HUES64 (cell line): ENCODE measurements around the gene ATP6V1G2.
A peak's percentile ranks its signal among the peaks of the same experiment; 100 is the strongest.

Experiments
- H3K27ac ChIP-seq: 2 replicates; pipeline ENCODE4 v1.7.0; 2013; ENCODE audit warnings: low read depth, low read length, inconsistent platforms
- H3K27me3 ChIP-seq: 2 replicates; pipeline ENCODE4 v1.6.1; 2013; ENCODE audit warnings: mild to moderate bottlenecking, low read length; ENCODE audit not compliant: insufficient read depth
- H3K36me3 ChIP-seq: 2 replicates; pipeline ENCODE4 v1.6.1; 2013; ENCODE audit warnings: mild to moderate bottlenecking, low read length; ENCODE audit not compliant: insufficient read depth
- H3K4me1 ChIP-seq: 2 replicates; pipeline ENCODE4 v1.6.1; 2013; ENCODE audit warnings: mild to moderate bottlenecking, low read length, moderate library complexity; ENCODE audit not compliant: insufficient read depth
- H3K4me3 ChIP-seq: 2 replicates; pipeline ENCODE4 v1.5.1; 2013; ENCODE audit warnings: mild to moderate bottlenecking, low read length, moderate library complexity
- H3K9ac ChIP-seq: 2 replicates; pipeline ENCODE4 v1.6.1; 2013; ENCODE audit warnings: mild to moderate bottlenecking, low read depth, low read length
- H3K9me3 ChIP-seq: 2 replicates; pipeline ENCODE4 v1.6.1; 2013; ENCODE audit warnings: low read depth, low read length; ENCODE audit not compliant: insufficient read depth
- WGBS: fragments of 150-250, 120-280 bp; methylation state at CpG from one replicate; pipeline ENCODE4 v1.1.7; 2013; ENCODE audit warnings: missing lambda C conversion rate; 5-methylcytosine and 5-hydroxymethylcytosine counted together

The ATP6V1G2 gene

GRCh38 chr6:31575335-31575901 is 29.0 kb upstream of the ATP6V1G2 start, which contains the start of gene TNF:
TSS of gene TNF (plus strand) at chr6:31575565. CDS start at chr6:31575742, 177 bp downstream.
- H3K27ac ChIP-seq: no peak within 1 kb of the TSS
- WGBS: 91% methylated on average over 19 of the region's 19 CpGs
- H3K9ac ChIP-seq: no peak within 1 kb of the TSS
- peaks cover 4% of the 10 kb centered on the region; the same call in 1 of the 2 replicates for H3K27me3 ChIP-seq
- no peaks in the 10 kb centered on the region for H3K36me3 ChIP-seq
- no peak within 1 kb of the TSS for H3K4me3 ChIP-seq
- H3K9me3 ChIP-seq: no peaks in the 10 kb centered on the region
- H3K4me1 ChIP-seq: peaks cover 10% of the 10 kb centered on the region

DNA sequence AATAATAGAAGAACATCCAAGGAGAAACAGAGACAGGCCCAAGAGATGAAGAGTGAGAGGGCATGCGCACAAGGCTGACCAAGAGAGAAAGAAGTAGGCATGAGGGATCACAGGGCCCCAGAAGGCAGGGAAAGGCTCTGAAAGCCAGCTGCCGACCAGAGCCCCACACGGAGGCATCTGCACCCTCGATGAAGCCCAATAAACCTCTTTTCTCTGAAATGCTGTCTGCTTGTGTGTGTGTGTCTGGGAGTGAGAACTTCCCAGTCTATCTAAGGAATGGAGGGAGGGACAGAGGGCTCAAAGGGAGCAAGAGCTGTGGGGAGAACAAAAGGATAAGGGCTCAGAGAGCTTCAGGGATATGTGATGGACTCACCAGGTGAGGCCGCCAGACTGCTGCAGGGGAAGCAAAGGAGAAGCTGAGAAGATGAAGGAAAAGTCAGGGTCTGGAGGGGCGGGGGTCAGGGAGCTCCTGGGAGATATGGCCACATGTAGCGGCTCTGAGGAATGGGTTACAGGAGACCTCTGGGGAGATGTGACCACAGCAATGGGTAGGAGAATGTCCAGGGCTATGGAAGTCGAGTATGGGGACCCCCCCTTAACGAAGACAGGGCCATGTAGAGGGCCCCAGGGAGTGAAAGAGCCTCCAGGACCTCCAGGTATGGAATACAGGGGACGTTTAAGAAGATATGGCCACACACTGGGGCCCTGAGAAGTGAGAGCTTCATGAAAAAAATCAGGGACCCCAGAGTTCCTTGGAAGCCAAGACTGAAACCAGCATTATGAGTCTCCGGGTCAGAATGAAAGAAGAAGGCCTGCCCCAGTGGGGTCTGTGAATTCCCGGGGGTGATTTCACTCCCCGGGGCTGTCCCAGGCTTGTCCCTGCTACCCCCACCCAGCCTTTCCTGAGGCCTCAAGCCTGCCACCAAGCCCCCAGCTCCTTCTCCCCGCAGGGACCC is 28.0 kb upstream of the ATP6V1G2 start:
- Histone ChIP-seq H3K9ac (no peak overlapping the region), H3K4me1 (peaks cover 5% of the 10 kb centered on the region; the same call in 1 of the 2 replicates), H3K27me3 (no peaks in the 10 kb centered on the region), H3K36me3 (no peaks in the 10 kb centered on the region), H3K27ac (no peak overlapping the region), H3K9me3 (no peaks in the 10 kb centered on the region), H3K4me3 (no peak overlapping the region)
- 89% methylated on average over 14 of the region's 14 CpGs for whole genome bisulfite sequencing

DNA sequence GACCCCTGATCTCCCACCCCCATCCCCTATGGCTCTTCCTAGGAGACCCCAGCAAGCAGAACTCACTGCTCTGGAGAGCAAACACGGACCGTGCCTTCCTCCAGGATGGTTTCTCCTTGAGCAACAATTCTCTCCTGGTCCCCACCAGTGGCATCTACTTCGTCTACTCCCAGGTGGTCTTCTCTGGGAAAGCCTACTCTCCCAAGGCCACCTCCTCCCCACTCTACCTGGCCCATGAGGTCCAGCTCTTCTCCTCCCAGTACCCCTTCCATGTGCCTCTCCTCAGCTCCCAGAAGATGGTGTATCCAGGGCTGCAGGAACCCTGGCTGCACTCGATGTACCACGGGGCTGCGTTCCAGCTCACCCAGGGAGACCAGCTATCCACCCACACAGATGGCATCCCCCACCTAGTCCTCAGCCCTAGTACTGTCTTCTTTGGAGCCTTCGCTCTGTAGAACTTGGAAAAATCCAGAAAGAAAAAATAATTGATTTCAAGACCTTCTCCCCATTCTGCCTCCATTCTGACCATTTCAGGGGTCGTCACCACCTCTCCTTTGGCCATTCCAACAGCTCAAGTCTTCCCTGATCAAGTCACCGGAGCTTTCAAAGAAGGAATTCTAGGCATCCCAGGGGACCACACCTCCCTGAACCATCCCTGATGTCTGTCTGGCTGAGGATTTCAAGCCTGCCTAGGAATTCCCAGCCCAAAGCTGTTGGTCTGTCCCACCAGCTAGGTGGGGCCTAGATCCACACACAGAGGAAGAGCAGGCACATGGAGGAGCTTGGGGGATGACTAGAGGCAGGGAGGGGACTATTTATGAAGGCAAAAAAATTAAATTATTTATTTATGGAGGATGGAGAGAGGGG is 27.1 kb upstream of the ATP6V1G2 start:
- Histone ChIP-seq H3K4me3 (no peak overlapping the region), H3K36me3 (no peaks in the 10 kb centered on the region), H3K27ac (no peak overlapping the region), H3K27me3 (no peaks in the 10 kb centered on the region), H3K4me1 (peaks cover 5% of the 10 kb centered on the region; the same call in 1 of the 2 replicates), H3K9me3 (no peaks in the 10 kb centered on the region), H3K9ac (no peak overlapping the region)
- 86% methylated on average over 9 of the region's 9 CpGs for WGBS

DNA sequence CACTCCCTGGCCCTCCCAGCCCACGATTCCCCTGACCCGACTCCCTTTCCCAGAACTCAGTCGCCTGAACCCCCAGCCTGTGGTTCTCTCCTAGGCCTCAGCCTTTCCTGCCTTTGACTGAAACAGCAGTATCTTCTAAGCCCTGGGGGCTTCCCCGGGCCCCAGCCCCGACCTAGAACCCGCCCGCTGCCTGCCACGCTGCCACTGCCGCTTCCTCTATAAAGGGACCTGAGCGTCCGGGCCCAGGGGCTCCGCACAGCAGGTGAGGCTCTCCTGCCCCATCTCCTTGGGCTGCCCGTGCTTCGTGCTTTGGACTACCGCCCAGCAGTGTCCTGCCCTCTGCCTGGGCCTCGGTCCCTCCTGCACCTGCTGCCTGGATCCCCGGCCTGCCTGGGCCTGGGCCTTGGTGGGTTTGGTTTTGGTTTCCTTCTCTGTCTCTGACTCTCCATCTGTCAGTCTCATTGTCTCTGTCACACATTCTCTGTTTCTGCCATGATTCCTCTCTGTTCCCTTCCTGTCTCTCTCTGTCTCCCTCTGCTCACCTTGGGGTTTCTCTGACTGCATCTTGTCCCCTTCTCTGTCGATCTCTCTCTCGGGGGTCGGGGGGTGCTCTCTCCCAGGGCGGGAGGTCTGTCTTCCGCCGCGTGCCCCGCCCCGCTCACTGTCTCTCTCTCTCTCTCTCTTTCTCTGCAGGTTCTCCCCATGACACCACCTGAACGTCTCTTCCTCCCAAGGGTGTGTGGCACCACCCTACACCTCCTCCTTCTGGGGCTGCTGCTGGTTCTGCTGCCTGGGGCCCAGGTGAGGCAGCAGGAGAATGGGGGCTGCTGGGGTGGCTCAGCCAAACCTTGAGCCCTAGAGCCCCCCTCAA is 25.9 kb upstream of the ATP6V1G2 start, which contains the start of gene LTA:
Gene LTA (plus strand): TSS at position 249 of the 871 bp plus-strand sequence. CDS start 454 bp downstream, at position 703.
- no peaks in the 10 kb centered on the region for H3K36me3 ChIP-seq
- no peak within 1 kb of the TSS for H3K4me3 ChIP-seq
- H3K4me1 ChIP-seq: peaks cover 4% of the 10 kb centered on the region; the same call in 1 of the 2 replicates
- no peak within 1 kb of the TSS for H3K9ac ChIP-seq
- no peak within 1 kb of the TSS for H3K27ac ChIP-seq
- no peaks in the 10 kb centered on the region for H3K9me3 ChIP-seq
- 92% methylated on average over 27 of the region's 27 CpGs for WGBS
- no peaks in the 10 kb centered on the region for H3K27me3 ChIP-seq

DNA sequence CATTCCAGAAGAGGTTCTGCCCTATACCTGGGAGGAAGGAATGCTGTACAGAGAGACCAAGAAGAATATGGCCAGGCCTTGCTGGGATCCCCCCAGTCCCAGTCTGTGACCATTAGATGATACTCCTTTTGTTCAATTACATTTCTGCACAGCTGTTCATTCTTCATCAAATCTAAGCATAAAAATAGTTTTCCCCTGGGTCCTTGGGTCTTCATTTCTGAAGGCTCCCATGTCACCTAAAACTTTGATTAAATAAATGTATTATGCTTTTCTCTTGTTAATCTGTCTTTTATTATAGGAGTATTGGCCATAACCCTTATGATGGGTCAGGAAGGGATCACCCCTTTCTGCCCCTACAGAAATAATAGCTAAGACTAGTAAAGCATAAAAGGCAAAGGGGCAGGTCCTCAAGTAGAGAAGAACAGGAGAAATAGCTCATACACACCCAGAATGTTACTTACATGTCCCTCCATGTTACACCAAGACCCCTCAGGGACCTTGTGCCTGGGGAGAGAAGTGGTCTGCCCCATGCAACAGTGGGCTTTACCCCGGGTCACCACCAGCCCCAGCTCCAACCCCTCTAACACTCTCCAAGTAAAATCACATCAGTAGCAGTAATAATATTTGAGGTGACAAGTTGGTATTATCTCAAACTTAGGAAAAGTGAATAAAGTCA is 23.6 kb upstream of the ATP6V1G2 start:
- Histone ChIP-seq H3K27me3 (no peaks in the 10 kb centered on the region), H3K9ac (no peak overlapping the region), H3K27ac (no peak overlapping the region), H3K9me3 (no peaks in the 10 kb centered on the region), H3K36me3 (no peaks in the 10 kb centered on the region), H3K4me3 (no peak overlapping the region), H3K4me1 (peaks cover 4% of the 10 kb centered on the region; the same call in 1 of the 2 replicates)
- WGBS: no CpG with 5 or more reads among the region's 1 CpG

- Histone ChIP-seq H3K9me3 (no peaks in the 10 kb centered on the region), H3K27ac (no peak overlapping the region), H3K4me1 (peaks cover 4% of the 10 kb centered on the region; the same call in 1 of the 2 replicates), H3K36me3 (no peaks in the 10 kb centered on the region), H3K27me3 (no peaks in the 10 kb centered on the region), H3K9ac (no peak overlapping the region), H3K4me3 (no peak overlapping the region)
- WGBS: 87% methylated on average over 3 of the region's 3 CpGs
These were observed 22.1 kb upstream of the ATP6V1G2 start for GRCh38 chr6:31568537-31568961.

DNA sequence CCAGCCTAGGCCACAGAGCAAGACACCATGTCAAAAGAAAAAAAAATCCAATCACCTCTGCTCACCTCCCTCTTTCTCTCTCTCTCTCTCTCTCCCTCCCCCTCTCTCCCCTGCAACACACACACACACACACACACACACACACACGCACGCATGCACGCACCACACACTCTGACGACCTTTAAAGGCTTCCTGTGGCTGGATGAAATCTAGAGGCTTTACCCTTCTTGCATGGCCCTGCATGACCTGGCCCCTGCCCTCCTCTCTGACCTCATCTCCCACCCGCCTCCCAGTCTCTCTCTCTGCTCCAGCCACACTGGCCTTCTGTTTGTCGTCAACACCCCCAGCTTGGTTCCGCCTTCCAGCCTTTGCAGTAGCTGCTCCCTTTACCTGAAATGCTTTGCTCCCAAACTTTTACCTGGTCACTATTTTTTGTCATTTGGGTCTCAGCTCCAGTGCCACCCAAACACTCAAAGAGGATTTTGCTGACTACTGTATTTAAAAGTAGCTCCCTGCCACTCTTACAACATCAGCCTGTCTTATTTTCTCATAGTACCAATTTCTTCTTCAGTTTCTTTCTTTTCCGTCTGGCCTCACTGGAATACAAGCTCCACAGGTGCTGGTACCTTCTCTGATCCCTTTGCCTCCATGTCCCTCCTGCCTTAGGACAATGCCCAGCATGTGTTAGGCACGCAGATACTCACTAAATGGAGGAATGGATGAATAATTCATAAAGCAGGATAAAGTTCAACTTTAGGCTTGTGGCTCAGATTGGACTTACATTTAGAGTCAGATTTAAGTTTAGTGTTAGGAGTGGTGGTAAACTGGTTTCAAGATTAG is 21.3 kb upstream of the ATP6V1G2 start:
- Histone ChIP-seq H3K27ac (no peak overlapping the region), H3K36me3 (no peaks in the 10 kb centered on the region), H3K27me3 (no peaks in the 10 kb centered on the region), H3K9me3 (no peaks in the 10 kb centered on the region), H3K9ac (no peak overlapping the region), H3K4me3 (no peak overlapping the region), H3K4me1 (peaks cover 4% of the 10 kb centered on the region; the same call in 1 of the 2 replicates)
- WGBS: 58% methylated on average over 9 of the region's 9 CpGs

- Histone ChIP-seq H3K27me3 (no peaks in the 10 kb centered on the region), H3K36me3 (peaks cover 31% of the 10 kb centered on the region), H3K9ac (no peak overlapping the region), H3K27ac (peak overlapping the region; percentile 64), H3K4me1 (peaks cover 15% of the 10 kb centered on the region; the same call in 1 of the 2 replicates), H3K9me3 (no peaks in the 10 kb centered on the region), H3K4me3 (no peak overlapping the region)
These were observed 14.3 kb upstream of the ATP6V1G2 start for GRCh38 chr6:31560697-31561058.

GRCh38 chr6:31559958-31560696 is 13.7 kb upstream of the ATP6V1G2 start:
- no peak overlapping the region for H3K4me3 ChIP-seq
- peaks cover 31% of the 10 kb centered on the region for H3K36me3 ChIP-seq
- H3K9me3 ChIP-seq: no peaks in the 10 kb centered on the region
- peak overlapping the region; percentile 55; the same call in 1 of the 2 replicates for H3K9ac ChIP-seq
- H3K4me1 ChIP-seq: peaks cover 15% of the 10 kb centered on the region; the same call in 1 of the 2 replicates
- 85% methylated on average over 7 of the region's 7 CpGs for whole genome bisulfite sequencing
- H3K27me3 ChIP-seq: no peaks in the 10 kb centered on the region
- peak overlapping the region; percentile 64 for H3K27ac ChIP-seq
